Testis (tissue), 3 donors: Measurements from ENCODE around the gene TECTA. TPM values are rescaled to one million over a fixed set of nuclear protein-coding genes. Genes with fewer than 3 reads are reported as not detected.

Experiments
- DNase-seq: peaks from one replicate; pipeline ENCODE4 v3.0.0-alpha.2; 2019
- H3K27ac ChIP-seq, 2 donors: fragments of 200-600 bp; sonication (generic); one replicate each; pipeline ENCODE4 v1.5.1; 2019
- H3K27me3 ChIP-seq: fragments of 200-600 bp; sonication (generic); one replicate; pipeline ENCODE4 v1.5.1; 2019
- H3K36me3 ChIP-seq: fragments of 200-600 bp; sonication (generic); one replicate; pipeline ENCODE4 v1.5.1; 2017; ENCODE audit warnings: low read depth; ENCODE audit errors: missing control alignments
- H3K4me1 ChIP-seq: fragments of 200-600 bp; sonication (generic); one replicate; pipeline ENCODE4 v1.5.1; 2019
- H3K4me3 ChIP-seq, 2 donors: fragments of 200-600 bp; sonication (generic); one replicate each; pipeline ENCODE4 v1.5.1; 2017 to 2019
- H3K9me3 ChIP-seq: fragments of 200-600 bp; sonication (generic); one replicate; pipeline ENCODE4 v1.5.1; 2017
- POLR2A ChIP-seq: fragments of 450-650 bp; IDR thresholded peaks from one replicate; pipeline ENCODE4 v1.6.1; 2017; ENCODE audit warnings: antibody characterized with exemption, mild to moderate bottlenecking, moderate library complexity
- WGBS, 2 donors: methylation state at CpG; one replicate each; pipeline ENCODE4 v1.1.5; 2018; 5-methylcytosine and 5-hydroxymethylcytosine counted together
- intact Hi-C: fragments of 100-400 bp; cut with DNase I; formaldehyde crosslinking; loops from one replicate; pipeline ENCODE4 v1.15.1; 2023; ENCODE audit warnings: low total_unique reads
- polyA plus RNA-seq: library from polyadenylated mRNA; stranded (reverse); fragments of 350-450 nt; fragmentation: Illumina TruSeq; extraction: RNeasy Lipid Tissue Mini Kit (QIAGEN cat#74804); gene quantifications from one replicate; pipeline ENCODE4 v1.2.3, GENCODE V29; 2014; ENCODE audit warnings: low read depth, low replicate concordance; ENCODE audit not compliant: insufficient read depth
- total RNA-seq, 2 donors: library from RNA; depleted of rRNA; stranded (reverse); fragments of >200 nt; gene quantifications; one replicate each; pipeline ENCODE4 v1.2.3, GENCODE V29; 2016
- TF ChIP-seq, protein P1 (sequence below), 3 experiments: fragments of 450-650 bp in 2 of 3; fragments of 200-600 bp in 1 of 3; sonication (generic) in 1 of 3; IDR thresholded peaks; one replicate each; pipeline ENCODE4 v1.5.1; 2016 to 2019; ENCODE audit warnings: antibody characterized with exemption in 3 of 3, mild to moderate bottlenecking in 2 of 3, moderate library complexity in 1 of 3

TECTA gene
- total and polyA plus RNA-seq, 3 donors from 2014 or later, result 2.5 to 4.6 (median 3.1) TPM

DNA sequence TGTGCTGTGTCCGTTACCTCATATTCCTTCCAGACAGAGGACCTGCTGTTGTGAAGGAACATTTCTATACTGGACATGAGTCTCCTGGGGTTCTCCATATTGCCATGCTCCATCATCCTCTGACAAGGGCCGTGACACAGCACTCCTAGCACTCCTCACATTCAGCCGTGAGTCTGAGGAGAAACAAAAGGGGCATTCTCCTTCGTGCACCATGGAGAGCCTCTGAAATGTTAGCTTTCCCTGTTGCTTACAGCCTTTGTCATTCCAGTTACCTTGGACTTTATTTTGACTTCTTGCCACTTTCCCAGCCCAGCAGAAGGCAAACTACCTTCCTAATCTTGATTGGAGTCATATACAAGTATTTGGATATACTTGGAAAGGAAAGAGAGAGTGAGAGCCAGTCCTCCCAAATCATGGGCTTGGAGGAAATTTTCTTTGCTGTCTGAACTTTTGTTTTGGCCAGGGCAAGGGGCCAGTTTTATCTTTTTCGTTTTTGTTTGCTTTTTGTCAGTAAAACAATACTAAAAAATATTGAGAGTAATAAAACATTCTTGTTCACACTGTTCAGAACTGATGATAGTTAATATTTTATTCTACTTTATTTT lies 29.1 kb upstream of the TECTA start:
- no peaks in the 10 kb centered on the region for H3K27me3 ChIP-seq
- peak overlapping the region in 1 of 2 donors; percentile 1 for H3K27ac ChIP-seq
- H3K4me1 ChIP-seq, result peaks cover 5% of the 10 kb centered on the region
- no peak for DNase-seq
- no peaks in the 10 kb centered on the region for H3K36me3 ChIP-seq
- 42 to 45% methylated on average over 5 of the region's 5 CpGs for WGBS, 2 donors
- intact Hi-C loops, result no loop called here
- H3K9me3 ChIP-seq, result no peaks in the 10 kb centered on the region
- TF ChIP-seq, protein P1, sequence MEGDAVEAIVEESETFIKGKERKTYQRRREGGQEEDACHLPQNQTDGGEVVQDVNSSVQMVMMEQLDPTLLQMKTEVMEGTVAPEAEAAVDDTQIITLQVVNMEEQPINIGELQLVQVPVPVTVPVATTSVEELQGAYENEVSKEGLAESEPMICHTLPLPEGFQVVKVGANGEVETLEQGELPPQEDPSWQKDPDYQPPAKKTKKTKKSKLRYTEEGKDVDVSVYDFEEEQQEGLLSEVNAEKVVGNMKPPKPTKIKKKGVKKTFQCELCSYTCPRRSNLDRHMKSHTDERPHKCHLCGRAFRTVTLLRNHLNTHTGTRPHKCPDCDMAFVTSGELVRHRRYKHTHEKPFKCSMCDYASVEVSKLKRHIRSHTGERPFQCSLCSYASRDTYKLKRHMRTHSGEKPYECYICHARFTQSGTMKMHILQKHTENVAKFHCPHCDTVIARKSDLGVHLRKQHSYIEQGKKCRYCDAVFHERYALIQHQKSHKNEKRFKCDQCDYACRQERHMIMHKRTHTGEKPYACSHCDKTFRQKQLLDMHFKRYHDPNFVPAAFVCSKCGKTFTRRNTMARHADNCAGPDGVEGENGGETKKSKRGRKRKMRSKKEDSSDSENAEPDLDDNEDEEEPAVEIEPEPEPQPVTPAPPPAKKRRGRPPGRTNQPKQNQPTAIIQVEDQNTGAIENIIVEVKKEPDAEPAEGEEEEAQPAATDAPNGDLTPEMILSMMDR (IDR thresholded peaks at IDR 0.05), result no peak
- no peak for TF ChIP-seq POLR2A
- no peak overlapping the region for H3K4me3 ChIP-seq

DNA sequence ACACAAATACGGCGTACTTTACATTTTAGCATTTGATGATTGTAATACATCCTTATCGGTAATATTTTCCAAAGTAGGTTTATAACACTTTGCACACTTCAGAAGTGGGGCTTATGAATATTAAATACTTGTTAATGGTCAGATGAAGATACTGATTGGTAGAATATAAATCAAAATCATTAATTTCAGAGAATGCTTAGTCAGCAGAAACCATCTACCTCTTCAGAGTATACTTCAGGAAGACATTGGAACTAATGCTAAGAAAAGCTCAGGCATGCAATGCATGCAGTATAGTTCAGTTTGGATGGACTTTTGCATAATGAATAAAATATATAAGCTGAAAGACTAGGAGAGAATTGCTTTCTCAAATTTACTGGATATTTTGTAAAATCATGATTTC lies 19.7 kb upstream of the TECTA start:
- H3K36me3 ChIP-seq, result no peaks in the 10 kb centered on the region
- H3K9me3 ChIP-seq, result no peaks in the 10 kb centered on the region
- H3K27me3 ChIP-seq, result no peaks in the 10 kb centered on the region
- 95 to 98% methylated on average over 3 of the region's 3 CpGs for WGBS, 2 donors
- H3K4me3 ChIP-seq, result no peak overlapping the region
- TF ChIP-seq, protein P1 (IDR thresholded peaks at IDR 0.05), result no peak
- TF ChIP-seq POLR2A, result no peak
- intact Hi-C loops, result no loop called here
- no peak for DNase-seq
- no peak overlapping the region for H3K27ac ChIP-seq
- no peaks in the 10 kb centered on the region for H3K4me1 ChIP-seq

DNA sequence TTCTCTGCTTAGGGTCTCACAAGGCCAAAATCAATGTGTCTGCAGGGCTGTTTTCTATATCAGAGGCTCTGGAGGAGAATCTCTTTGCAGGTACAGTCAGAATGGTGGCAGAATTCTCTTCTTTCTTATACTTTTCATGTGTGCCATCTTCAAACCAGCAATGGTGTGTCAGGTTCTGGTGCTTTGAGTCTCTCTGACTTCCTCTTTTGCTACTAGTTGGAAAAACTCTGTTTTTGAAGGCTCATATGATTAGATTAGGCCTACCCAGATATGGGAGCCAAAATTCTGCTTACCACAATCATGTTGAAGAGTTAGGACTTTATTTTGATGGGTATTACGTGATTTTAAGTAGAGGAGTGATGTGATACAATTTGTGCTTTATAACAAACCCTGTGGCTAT lies 18.8 kb upstream of the TECTA start:
- Histone ChIP-seq H3K27ac (no peak overlapping the region), H3K36me3 (no peaks in the 10 kb centered on the region), H3K9me3 (no peaks in the 10 kb centered on the region), H3K27me3 (no peaks in the 10 kb centered on the region), H3K4me3 (no peak overlapping the region), H3K4me1 (no peaks in the 10 kb centered on the region)
- 95 to 96% methylated on average over 1 of the region's 1 CpG for WGBS, 2 donors
- DNase-seq, result no peak
- intact Hi-C loops, result no loop called here
- TF ChIP-seq, protein P1 (IDR thresholded peaks at IDR 0.05), result no peak
- no peak for TF ChIP-seq POLR2A

DNA sequence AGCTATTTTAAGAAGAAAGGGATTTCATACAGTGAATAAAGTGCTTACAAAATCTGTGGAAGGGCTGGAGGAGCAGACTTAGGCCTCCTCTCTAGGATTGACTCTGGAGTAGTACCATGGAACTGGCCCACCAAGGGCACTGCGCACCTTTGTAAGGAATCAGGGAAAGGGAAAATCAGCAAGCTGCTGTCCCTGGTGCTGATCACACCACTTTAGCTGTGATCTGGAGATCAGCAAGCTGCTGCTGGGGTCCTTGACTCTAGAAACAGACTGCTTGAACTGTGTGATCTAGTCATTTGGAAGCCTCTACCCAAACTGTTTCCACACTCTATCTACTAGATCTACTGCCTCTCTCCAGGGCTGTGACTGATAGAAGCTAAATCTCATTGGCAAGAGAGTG lies 18.4 kb upstream of the TECTA start:
- Histone ChIP-seq H3K4me3 (no peak overlapping the region), H3K27ac (no peak overlapping the region), H3K9me3 (no peaks in the 10 kb centered on the region), H3K4me1 (no peaks in the 10 kb centered on the region), H3K36me3 (no peaks in the 10 kb centered on the region), H3K27me3 (no peaks in the 10 kb centered on the region)
- DNase-seq, result no peak
- WGBS, 2 donors, result 87 to 100% methylated on average over 1 of the region's 1 CpG
- no peak for TF ChIP-seq POLR2A
- TF ChIP-seq, protein P1 (IDR thresholded peaks at IDR 0.05), result no peak
- intact Hi-C loops, result no loop called here

DNA sequence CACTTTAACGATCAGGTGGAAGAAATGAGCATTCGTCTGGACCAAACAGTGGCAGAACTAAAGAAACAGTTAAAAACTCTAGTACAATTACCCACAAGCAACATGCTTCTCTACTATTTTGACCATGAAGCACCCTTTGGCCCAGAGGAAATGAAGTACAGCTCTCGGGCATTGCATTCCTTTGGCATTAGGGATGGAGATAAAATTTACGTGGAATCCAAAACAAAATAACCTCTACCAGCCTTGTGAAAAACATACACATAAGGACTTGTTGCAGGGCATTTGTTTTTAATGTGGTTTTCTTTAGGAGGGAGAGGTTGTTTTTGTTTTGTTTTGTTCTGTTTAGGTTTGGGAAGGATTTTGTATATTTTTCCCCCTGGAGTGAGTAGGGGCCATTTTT lies 14.2 kb upstream of the TECTA start:
- no peaks in the 10 kb centered on the region for H3K4me1 ChIP-seq
- WGBS, 2 donors, result 89 to 92% methylated on average over 4 of the region's 4 CpGs
- no peak for DNase-seq
- no peaks in the 10 kb centered on the region for H3K9me3 ChIP-seq
- H3K27me3 ChIP-seq, result no peaks in the 10 kb centered on the region
- no peak overlapping the region for H3K27ac ChIP-seq
- intact Hi-C loops, result no loop called here
- H3K36me3 ChIP-seq, result no peaks in the 10 kb centered on the region
- H3K4me3 ChIP-seq, result no peak overlapping the region
- TF ChIP-seq POLR2A, result no peak
- TF ChIP-seq, protein P1 (IDR thresholded peaks at IDR 0.05), result no peak
